Lower leg skin (tissue), 4 donors: ENCODE measurements around the gene EPHX1. TPM values are rescaled to one million over a fixed set of nuclear protein-coding genes. Genes with fewer than 3 reads are reported as not detected.

ENCODE experiments used
- DNase-seq, 2 donors: peaks; one replicate each; pipeline ENCODE4 v3.0.0-alpha.2; 2019; ENCODE audit warnings: low spot score in 2 of 2
- H3K4me3 ChIP-seq: fragments of 200-600 bp; sonication (generic); 2 replicates; pipeline ENCODE4 v1.5.1; 2017; ENCODE audit warnings: mild to moderate bottlenecking, low read depth; ENCODE audit not compliant: poor library complexity, severe bottlenecking
- POLR2A ChIP-seq, 2 donors: fragments of 450-650 bp; IDR thresholded peaks; one replicate each; pipeline ENCODE4 v1.6.1; 2016 to 2017; ENCODE audit warnings: antibody characterized with exemption in 2 of 2, mild to moderate bottlenecking in 1 of 2, moderate library complexity in 1 of 2
- WGBS, 2 donors: methylation state at CpG; one replicate each; pipeline ENCODE4 v1.1.5; 2018; 5-methylcytosine and 5-hydroxymethylcytosine counted together
- intact Hi-C: fragments of 100-400 bp; cut with DNase I; formaldehyde crosslinking; loops from one replicate; pipeline ENCODE4 v1.15.0; 2023; ENCODE audit warnings: low total_unique reads
- total RNA-seq, 4 donors: library from RNA; depleted of rRNA; stranded (reverse); fragments of >200 nt; gene quantifications; one replicate each; pipeline ENCODE4 v1.1.0, GENCODE V29; 2016
- TF ChIP-seq, protein P1 (sequence below), 3 donors: fragments of 450-650 bp; IDR thresholded peaks; one replicate each; pipeline ENCODE4 v1.5.1; 2016; ENCODE audit warnings: antibody characterized with exemption in 3 of 3, mild to moderate bottlenecking in 3 of 3, moderate library complexity in 2 of 3

EPHX1 gene
- total RNA-seq, 4 donors from 2014 or later: 42.9 to 62.7 (median 56.8) TPM

GRCh38 chr1:225871359-225872074, 61.6 kb downstream of the EPHX1 start:
- WGBS, 2 donors: 75 to 76% methylated on average over 11 of the region's 11 CpGs
- DNase-seq: no peak
- TF ChIP-seq POLR2A (IDR thresholded peaks at IDR 0.05): no peak
- TF ChIP-seq, protein P1, sequence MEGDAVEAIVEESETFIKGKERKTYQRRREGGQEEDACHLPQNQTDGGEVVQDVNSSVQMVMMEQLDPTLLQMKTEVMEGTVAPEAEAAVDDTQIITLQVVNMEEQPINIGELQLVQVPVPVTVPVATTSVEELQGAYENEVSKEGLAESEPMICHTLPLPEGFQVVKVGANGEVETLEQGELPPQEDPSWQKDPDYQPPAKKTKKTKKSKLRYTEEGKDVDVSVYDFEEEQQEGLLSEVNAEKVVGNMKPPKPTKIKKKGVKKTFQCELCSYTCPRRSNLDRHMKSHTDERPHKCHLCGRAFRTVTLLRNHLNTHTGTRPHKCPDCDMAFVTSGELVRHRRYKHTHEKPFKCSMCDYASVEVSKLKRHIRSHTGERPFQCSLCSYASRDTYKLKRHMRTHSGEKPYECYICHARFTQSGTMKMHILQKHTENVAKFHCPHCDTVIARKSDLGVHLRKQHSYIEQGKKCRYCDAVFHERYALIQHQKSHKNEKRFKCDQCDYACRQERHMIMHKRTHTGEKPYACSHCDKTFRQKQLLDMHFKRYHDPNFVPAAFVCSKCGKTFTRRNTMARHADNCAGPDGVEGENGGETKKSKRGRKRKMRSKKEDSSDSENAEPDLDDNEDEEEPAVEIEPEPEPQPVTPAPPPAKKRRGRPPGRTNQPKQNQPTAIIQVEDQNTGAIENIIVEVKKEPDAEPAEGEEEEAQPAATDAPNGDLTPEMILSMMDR (IDR thresholded peaks at IDR 0.05): no peak
- H3K4me3 ChIP-seq: no peak overlapping the region
- intact Hi-C loops: no loop called here

DNA sequence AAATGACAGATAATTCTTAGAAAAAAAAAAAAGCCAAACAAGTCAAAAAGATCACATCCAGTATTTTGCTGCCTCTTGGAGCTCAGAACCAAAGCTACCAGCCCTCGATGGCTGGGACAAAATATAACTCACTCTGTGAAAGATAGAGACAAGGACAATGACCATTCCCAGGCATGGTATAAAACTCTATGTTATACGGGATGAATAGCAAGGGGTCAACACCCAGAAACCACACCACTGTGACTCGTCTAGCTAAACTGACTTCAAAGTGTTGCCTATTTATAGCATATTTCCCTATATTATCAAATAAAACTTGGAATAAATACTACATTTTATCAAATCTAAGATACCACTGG, 62.1 kb downstream of the EPHX1 start:
- no peak overlapping the region for H3K4me3 ChIP-seq
- DNase-seq: no peak
- intact Hi-C loops: no loop called here
- TF ChIP-seq POLR2A (IDR thresholded peaks at IDR 0.05): no peak
- TF ChIP-seq, protein P1 (IDR thresholded peaks at IDR 0.05): no peak
- 73 to 83% methylated on average over 3 of the region's 3 CpGs for WGBS, 2 donors

- DNase-seq: no peak
- TF ChIP-seq POLR2A (IDR thresholded peaks at IDR 0.05): no peak
- TF ChIP-seq, protein P1 (IDR thresholded peaks at IDR 0.05): no peak
- 86 to 88% methylated on average over 10 of the region's 10 CpGs for WGBS, 2 donors
- H3K4me3 ChIP-seq: no peak overlapping the region
- intact Hi-C loops: no loop called here
Observed at GRCh38 chr1:225873281-225873850, 63.4 kb downstream of the EPHX1 start.

DNA sequence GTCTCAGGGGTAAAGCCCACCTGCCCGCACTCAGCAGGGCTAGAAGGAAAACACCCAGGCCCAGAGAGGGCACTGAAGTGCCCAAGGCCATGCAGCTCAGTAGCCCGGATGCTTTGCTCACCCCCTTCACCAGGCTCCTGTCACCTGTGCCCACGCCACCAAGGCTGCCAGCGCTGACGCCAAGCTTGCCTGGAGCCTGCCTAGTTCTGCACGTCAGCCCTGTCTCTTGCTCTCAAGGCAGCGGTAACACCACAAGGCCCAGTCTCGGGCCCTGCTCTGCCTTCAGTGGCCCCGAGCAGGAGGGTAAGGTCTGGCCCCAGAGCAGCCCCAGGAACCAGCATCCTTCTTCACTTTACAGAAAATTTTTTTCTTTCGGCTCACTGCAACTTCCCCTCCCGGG, 64.5 kb downstream of the EPHX1 start:
- no peak for TF ChIP-seq POLR2A (IDR thresholded peaks at IDR 0.05)
- TF ChIP-seq, protein P1 (IDR thresholded peaks at IDR 0.05): no peak
- no peak for DNase-seq
- 93 to 97% methylated on average over 11 of the region's 11 CpGs for WGBS, 2 donors
- intact Hi-C loops: no loop called here
- H3K4me3 ChIP-seq: no peak overlapping the region

DNA sequence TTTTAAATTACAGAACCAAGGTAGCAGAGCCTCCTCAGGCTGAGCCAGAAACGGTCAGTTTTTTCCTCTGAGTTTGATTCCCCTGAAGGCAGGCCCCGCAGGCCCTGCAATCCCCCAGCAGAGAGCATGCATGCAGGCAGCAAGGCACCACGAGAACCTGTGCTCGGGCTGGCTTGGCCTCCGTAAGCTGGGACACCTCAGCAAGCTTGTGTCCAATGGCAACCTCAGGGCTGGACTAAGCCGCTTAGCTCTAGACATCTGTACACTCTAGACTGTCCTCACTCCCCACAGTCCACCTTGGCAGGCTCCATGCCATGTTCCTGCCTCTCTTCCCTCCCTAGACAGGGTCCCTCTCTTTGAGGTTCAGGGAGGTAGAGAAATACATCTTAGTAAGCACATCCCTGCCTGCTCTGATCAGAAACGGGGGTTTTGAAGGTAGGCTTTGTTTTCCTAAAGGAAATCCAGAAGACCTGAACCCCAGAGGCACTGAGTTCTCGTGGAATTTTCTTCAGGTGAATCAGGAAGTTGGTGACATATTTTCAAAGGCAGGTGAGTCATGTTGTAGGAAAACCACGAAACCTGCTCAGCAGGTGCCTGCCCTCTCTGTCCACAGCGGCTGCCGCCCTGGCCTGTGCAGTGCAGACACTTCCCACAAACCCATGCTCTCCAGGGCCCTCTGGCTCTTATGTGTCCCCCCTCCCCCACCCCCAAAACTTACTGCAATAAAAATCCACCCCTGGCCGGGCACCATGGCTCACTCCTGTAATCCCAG, 65.3 kb downstream of the EPHX1 start:
- no peak for TF ChIP-seq POLR2A (IDR thresholded peaks at IDR 0.05)
- H3K4me3 ChIP-seq: no peak overlapping the region
- intact Hi-C loops: no loop called here
- no peak for DNase-seq
- WGBS, 2 donors: 67 to 69% methylated on average over 9 to 12 of the region's 12 CpGs

GRCh38 chr1:225876900-225877510, 67.1 kb downstream of the EPHX1 start:
- intact Hi-C loops: no loop called here
- WGBS, 2 donors: 79% methylated on average over 12 of the region's 12 CpGs
- TF ChIP-seq, protein P1 (IDR thresholded peaks at IDR 0.05): no peak
- DNase-seq: no peak
- H3K4me3 ChIP-seq: no peak overlapping the region
